IPS-18c (cell line): ENCODE data around the gene LMBR1.
"Not testable (repeated sequence)": the region's sequence is repeated elsewhere in the genome, so short reads cannot be mapped to it uniquely, and the experiment has no call there.

Experiments
- H3K4me3 ChIP-seq: 2 replicates; pipeline ENCODE4 v1.7.0; 2013; ENCODE audit warnings: low read depth, mild to moderate bottlenecking, low read length, moderate library complexity; ENCODE audit not compliant: insufficient read depth
- H3K9me3 ChIP-seq: one replicate; pipeline ENCODE4 v1.6.1; 2013; ENCODE audit warnings: mild to moderate bottlenecking, low read length, moderate library complexity; ENCODE audit not compliant: control insufficient read depth, insufficient read depth

The LMBR1 gene

DNA sequence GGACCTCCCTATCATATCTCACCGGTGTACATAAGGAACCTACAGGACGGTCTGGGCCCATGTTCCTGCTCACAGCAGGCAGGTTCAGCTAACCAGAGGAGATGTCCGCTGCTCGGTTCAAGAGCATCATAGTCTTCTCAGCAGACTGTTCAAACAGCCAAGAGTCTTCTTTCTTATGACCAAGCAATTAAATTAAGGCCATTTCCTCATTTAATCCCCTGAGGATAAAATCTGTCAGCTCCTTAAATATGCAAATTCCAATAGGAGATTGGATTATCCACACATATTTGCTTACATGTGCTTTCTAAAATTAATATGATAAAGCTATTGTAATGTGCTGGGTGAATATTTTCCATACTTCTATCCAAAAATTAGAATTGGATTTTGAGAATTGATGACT, 59.7 kb downstream of the LMBR1 start:
- Histone ChIP-seq H3K4me3 (no peak overlapping the region), H3K9me3 (no peaks in the 10 kb centered on the region)

- Histone ChIP-seq H3K4me3 (no peak overlapping the region), H3K9me3 (no peaks in the 10 kb centered on the region)
These were observed 60.6 kb downstream of the LMBR1 start for GRCh38 chr7:156832195-156832877.

- Histone ChIP-seq H3K4me3 (no peak overlapping the region), H3K9me3 (no peaks in the 10 kb centered on the region)
These were observed 63.2 kb downstream of the LMBR1 start for GRCh38 chr7:156829669-156830336.

DNA sequence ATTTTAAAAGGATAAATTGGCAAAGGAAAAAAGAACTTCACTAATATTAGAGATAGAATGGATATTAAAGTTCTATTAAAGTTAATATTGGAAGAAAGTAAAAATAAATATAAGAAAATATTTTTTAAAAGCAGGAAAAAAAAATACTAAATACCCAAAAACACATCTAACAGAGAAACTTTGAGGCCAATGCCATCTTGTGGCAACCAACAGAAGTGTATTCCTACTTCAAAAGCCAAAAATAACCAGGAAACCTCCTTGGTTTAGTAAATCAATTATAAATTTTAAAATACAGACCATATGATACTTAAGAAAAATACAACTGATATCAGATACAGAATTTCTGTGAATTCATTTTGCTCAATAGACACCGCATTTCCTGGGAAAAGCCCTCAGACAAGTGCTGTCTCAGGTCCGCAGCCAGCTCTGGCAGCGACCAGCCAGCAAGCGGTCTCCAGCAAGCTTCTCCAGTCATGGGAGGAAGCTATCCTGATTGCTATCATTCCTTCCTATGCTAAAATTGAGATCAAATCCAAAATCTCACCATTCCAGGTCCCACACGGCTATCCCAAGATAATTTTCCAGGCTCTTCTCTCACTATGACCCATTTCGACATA, 65.3 kb downstream of the LMBR1 start:
- Histone ChIP-seq H3K9me3 (no peaks in the 10 kb centered on the region), H3K4me3 (no peak overlapping the region)

DNA sequence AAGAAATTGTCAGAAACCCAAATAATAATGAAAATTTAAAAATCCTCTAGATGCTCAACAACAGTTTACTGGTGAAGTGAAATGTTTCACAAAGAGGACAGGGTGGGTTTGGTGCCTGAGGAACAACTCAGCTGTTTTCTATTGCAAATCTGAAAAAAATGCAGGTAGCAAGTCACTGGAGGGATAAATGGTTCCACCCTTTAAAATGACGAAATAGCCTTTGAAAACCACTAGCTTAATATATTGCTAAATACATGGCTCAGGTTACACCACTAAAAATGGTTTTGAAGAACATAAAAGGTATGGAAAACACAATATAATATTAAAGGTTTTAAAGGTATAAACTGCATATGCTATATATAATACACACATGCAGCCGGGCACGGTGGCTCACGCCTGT, 69.5 kb downstream of the LMBR1 start:
- Histone ChIP-seq H3K4me3 (no peak overlapping the region), H3K9me3 (no peaks in the 10 kb centered on the region)

DNA sequence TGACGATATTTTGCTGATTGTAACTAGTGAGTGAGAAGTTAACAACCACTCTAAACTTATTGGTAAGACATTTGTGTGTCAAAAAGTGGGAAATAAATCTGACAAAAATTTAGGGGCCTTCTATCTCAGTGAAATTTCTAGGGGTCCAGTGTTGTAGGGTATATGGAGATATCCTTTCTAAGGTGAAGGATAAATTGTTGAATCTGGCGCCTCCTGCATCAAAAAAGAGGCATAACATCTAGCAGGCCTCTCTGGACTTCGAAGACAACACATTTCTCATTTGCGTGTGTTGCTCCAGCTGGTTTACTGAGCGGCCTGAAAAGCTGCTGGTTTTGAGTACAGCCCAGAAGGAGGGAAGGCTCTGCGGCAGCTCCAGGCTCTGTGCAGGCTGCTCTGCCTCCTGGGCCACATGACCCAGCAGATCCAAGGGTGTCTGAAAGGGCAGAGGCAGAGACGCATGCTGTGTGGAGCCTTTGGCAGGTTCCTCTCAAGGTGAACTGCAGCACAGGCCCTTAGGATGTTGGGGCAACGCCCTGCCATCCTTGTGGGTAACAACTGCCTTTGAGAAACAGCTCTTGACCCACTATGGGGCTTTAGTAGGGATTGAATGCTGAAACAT, 72.4 kb downstream of the LMBR1 start:
- H3K4me3 ChIP-seq = no peak overlapping the region
- no peaks in the 10 kb centered on the region for H3K9me3 ChIP-seq

GRCh38 chr7:156819733-156820295, 73.2 kb downstream of the LMBR1 start:
- Histone ChIP-seq H3K9me3 (no peaks in the 10 kb centered on the region), H3K4me3 (no peak overlapping the region)

- no peaks in the 10 kb centered on the region for H3K9me3 ChIP-seq
- H3K4me3 ChIP-seq = no peak overlapping the region
These were observed 74.8 kb downstream of the LMBR1 start for GRCh38 chr7:156818133-156818532.

- Histone ChIP-seq H3K4me3 (no peak overlapping the region), H3K9me3 (no peaks in the 10 kb centered on the region)
These were observed 75.9 kb downstream of the LMBR1 start for GRCh38 chr7:156816943-156817572.

- Histone ChIP-seq H3K9me3 (no peaks in the 10 kb centered on the region), H3K4me3 (no peak overlapping the region)
These were observed 81.3 kb downstream of the LMBR1 start for GRCh38 chr7:156811706-156812105.

DNA sequence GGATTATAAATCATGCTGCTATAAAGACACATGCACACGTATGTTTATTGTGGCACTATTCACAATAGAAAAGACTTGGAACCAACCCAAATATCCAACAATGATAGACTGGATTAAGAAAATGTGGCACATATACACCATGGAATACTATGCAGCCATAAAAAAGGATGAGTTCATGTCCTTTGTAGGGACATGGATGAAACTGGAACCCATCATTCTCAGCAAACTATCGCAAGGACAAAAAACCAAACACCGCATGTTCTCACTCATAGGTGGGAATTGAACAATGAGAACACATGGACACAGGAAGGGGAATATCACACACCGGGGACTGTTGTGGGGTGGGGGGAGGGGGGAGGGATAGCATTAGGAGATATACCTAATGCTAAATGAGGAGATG, 89.3 kb downstream of the LMBR1 start:
- not testable (repeated sequence) for H3K9me3 ChIP-seq

DNA sequence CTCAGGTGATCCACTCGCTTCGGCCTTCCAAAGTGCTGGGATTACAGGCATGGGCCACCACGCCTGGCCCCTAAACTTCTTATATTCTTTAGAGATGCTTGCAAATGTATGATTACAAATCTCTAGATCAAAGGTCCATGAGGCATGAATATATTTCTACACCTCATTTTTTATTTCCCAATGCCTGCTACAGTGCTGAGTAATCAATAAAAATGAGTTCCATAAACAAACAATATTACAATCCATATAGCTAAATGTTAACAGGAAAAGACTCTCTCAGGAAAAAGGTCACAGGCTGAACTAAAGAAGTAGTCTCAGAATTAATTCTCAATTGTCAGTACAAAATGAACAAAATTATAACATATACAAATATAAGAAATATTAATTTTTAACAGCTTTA, 90.8 kb downstream of the LMBR1 start:
- Histone ChIP-seq H3K4me3 (no peak overlapping the region), H3K9me3 (no peaks in the 10 kb centered on the region)

More for the DNA sequence above, 89.3 kb downstream of the LMBR1 start:
- not testable (repeated sequence) for H3K4me3 ChIP-seq

GRCh38 chr7:156795415-156795814, 97.6 kb downstream of the LMBR1 start:
- H3K4me3 ChIP-seq = no peak overlapping the region

DNA sequence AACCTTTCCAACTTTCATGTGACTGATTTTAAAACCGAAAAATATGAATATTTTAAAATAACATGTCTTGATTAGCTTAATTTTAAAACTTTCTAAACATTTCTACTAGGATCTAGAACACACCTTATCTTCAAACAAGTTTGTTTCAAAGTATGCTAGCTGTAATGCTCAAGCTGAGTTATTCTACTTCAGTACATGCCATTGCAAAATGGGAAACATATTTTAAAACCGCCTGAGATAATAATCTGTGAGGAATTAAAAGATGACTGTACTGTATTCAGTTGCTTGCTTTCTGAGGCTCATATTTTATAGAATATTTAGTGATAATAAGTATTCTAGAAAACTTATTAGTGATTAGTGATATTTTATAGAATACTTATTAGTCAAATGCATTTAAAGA, 99.6 kb downstream of the LMBR1 start:
- Histone ChIP-seq H3K4me3 (no peak overlapping the region), H3K9me3 (no peaks in the 10 kb centered on the region)

More at GRCh38 chr7:156795415-156795814, 97.6 kb downstream of the LMBR1 start:
- H3K9me3 ChIP-seq = no peaks in the 10 kb centered on the region

GRCh38 chr7:156792611-156793010, 100.4 kb downstream of the LMBR1 start:
- Histone ChIP-seq H3K9me3 (no peaks in the 10 kb centered on the region), H3K4me3 (no peak overlapping the region)

- Histone ChIP-seq H3K4me3 (no peak overlapping the region), H3K9me3 (no peaks in the 10 kb centered on the region)
These were observed 101.7 kb downstream of the LMBR1 start for GRCh38 chr7:156791241-156791640.

DNA sequence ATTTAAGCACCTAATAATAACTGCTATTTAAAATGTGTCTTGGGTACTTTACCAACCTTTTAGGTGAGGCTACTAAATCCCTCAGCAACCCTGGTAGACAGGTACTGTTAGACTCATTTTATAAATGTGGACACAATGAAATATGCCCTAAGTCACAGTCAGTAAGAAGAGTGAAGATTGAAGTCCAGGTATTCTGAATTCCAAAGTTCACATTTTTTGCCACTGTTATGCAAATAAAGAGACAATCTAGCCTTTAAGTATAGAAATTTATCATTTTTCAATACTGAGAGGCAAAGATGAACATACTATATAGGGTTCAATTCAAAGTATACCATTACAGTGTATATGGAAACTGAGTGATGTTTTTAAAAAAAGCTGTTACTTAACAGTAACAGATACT, 102.7 kb downstream of the LMBR1 start:
- Histone ChIP-seq H3K4me3 (no peak overlapping the region), H3K9me3 (no peaks in the 10 kb centered on the region)
